ENCODE data around the gene TMEM141.

DNA sequence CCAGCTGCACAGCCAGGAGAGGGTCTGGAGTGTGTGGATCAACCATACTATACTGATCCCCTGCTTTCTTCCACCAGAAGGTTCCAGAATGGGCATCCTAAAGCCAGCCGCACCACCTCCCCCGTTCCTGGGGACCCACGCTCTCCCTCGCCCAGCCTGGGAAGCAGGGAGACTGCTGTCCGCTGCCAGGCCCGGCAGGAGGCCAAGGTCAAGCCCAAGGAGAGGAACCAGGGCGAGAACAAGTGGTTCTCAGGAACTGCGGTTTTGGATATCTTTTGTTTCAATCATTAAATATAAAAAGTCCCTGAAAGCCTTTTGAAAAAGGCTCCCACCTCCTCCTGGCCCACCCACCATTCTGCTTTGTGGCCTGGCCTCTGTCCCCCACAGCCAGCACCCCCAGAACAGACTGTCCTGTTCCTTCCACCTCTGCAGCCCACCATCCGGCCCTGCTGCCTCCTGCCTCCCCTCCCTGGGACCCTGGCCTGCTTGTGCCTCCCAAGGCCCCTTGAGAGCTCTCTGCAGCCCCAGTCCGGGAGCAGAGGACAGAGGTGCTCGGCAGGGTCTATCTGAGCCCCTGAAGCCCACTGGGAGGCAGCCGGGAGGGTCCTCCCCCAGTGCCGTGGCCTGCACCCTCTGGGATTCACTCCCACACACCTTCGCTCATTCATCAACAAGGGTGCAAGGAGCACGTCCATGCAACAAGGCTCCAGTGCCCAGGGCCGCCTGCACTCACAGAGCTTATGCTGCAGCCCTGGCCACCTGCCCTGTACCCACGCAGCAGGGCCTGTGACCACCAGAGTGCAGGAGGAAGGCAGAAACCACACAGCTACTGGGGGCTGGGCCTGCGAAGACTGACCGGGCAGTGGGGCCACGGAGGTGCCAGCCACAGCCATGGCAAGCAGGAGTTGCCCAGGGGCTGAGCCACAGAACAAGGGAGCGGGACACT is 42.2 kb upstream of the TMEM141 start:
- no peak for TF ChIP-seq EZH2 (IDR thresholded peaks at IDR 0.05; ENCODE audit: insufficient read depth, poor library complexity, severe bottlenecking)
- no peak for TF ChIP-seq EZH2phosphoT487 (IDR thresholded peaks at IDR 0.05; ENCODE audit: insufficient read depth, low read depth)

Data from GM23248 (cell line).